Measurements from ENCODE around the gene VEGFD.

- no peak for TF ChIP-seq CTCF (IDR thresholded peaks at IDR 0.05)
- no peak for TF ChIP-seq POLR2A (IDR thresholded peaks at IDR 0.05)
Measured at GRCh38 chrX:15321447-15321846, 62.8 kb downstream of the VEGFD start.

Measured in thyroid gland (tissue), 4 donors.